Calu3 (cell line): Measurements from ENCODE around the gene TNRC6A. TPM values are rescaled to one million over a fixed set of nuclear protein-coding genes. Genes with fewer than 3 reads are reported as not detected.
A peak's percentile ranks its signal among the peaks of the same experiment; 100 is the strongest.

ENCODE experiments used
- BruUV-seq: library from RNA; stranded (reverse); fragments of 400-500 nt; replicated peaks from 2 replicates; lab custom pipeline; 2021; lab: Mats Ljungman, UMichigan
- CTCF ChIA-PET: fragments of 300-600 bp; sonication (Branson Sonifier 250); formaldehyde crosslinking; loops from one replicate; lab custom pipeline; 2022; ENCODE audit warnings: antibody characterized with exemption; lab: Charles Lee
- DNase-seq: peaks from one replicate; pipeline ENCODE4 v3.0.0; 2022
- H3K27ac Mint-ChIP-seq: one replicate; pipeline ENCODE4 v1.8.0; 2022; ENCODE audit warnings: mixed read lengths; ENCODE audit not compliant: unreplicated experiment
- H3K27me3 Mint-ChIP-seq: one replicate; pipeline ENCODE4 v1.8.0; 2022; ENCODE audit warnings: mixed read lengths; ENCODE audit not compliant: unreplicated experiment
- H3K36me3 Mint-ChIP-seq: one replicate; pipeline ENCODE4 v1.8.0; 2022; ENCODE audit warnings: mild to moderate bottlenecking, moderate library complexity, mixed read lengths; ENCODE audit not compliant: insufficient read depth, unreplicated experiment
- H3K4me1 Mint-ChIP-seq: one replicate; pipeline ENCODE4 v1.8.0; 2022; ENCODE audit warnings: mild to moderate bottlenecking, low read depth, mixed read lengths; ENCODE audit not compliant: unreplicated experiment
- H3K4me3 Mint-ChIP-seq: one replicate; pipeline ENCODE4 v1.8.0; 2022; ENCODE audit warnings: mild to moderate bottlenecking, low read depth, moderate library complexity, mixed read lengths; ENCODE audit not compliant: unreplicated experiment
- H3K9me3 Mint-ChIP-seq: one replicate; pipeline ENCODE4 v1.8.0; 2022; ENCODE audit warnings: low read depth, mixed read lengths; ENCODE audit not compliant: unreplicated experiment
- intact Hi-C: fragments of 100-400 bp; cut with micrococcal nuclease; formaldehyde crosslinking; loops from one replicate; pipeline ENCODE4 v1.10.0; 2022; ENCODE audit not compliant: unreplicated experiment
- total RNA-seq: library from RNA; stranded (reverse); gene quantifications from 2 replicates; pipeline ENCODE4 v1.2.3, GENCODE V29; 2022
- TF ChIP-seq, protein P1 (sequence below): fragments of 200-600 bp; IDR thresholded peaks from one replicate; pipeline ENCODE4 v1.8.0; 2022; ENCODE audit warnings: antibody characterized with exemption; ENCODE audit not compliant: unreplicated experiment

The TNRC6A gene
- total RNA-seq, 1 experiment from 2014 or later: 60.1 TPM

DNA sequence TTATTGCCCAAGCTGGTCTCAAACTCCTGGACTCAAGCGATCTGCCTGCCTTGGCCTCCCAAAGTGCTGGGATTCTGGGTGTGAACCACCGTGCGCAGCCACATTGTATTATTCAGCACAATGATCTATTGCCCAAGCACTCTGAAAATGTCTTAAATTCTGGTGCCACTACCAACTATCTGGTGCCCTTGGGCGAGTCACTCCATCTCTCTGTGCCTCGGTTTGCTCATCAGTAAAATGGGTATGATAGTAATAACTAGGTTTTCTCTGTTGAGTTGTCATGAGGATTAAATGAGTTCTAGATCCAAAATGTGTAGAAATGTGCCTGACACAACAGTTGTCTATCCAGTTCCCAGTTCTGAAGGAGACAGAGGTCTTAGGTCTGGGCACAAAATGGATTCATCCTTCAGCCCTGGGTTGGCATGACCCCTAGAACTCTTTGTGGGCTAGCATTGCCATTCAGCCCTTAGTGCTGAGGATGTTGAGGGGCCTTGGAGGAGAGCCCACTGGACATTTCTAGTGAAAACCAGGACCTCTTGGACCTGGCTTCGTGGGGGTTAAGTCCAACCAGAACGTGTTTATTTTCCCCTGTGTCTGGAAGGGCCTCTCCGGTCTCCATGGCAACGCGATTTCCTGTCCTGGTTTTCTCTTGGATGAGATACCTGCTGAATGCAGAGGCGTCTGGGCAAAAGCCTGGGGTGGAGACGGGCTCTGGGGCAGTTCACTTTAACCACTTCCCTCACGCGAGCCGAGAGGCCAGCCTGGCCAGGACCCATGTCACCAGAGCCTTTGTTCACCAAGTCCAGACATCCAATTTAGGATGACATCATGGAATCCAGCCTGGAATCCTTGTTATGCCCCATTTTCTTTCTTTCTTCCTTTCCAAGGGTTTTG lies 43.7 kb upstream of the TNRC6A start:
- BruUV-seq: no TSS peak
- Mint-ChIP-seq H3K4me3 (no peak overlapping the region), H3K36me3 (peaks cover 12% of the 10 kb centered on the region), H3K9me3 (no peaks in the 10 kb centered on the region), H3K27me3 (no peaks in the 10 kb centered on the region), H3K27ac (peak overlapping the region; percentile 80), H3K4me1 (peaks cover 24% of the 10 kb centered on the region)
- DNase-seq: peak; percentile 67
- TF ChIP-seq, protein P1, sequence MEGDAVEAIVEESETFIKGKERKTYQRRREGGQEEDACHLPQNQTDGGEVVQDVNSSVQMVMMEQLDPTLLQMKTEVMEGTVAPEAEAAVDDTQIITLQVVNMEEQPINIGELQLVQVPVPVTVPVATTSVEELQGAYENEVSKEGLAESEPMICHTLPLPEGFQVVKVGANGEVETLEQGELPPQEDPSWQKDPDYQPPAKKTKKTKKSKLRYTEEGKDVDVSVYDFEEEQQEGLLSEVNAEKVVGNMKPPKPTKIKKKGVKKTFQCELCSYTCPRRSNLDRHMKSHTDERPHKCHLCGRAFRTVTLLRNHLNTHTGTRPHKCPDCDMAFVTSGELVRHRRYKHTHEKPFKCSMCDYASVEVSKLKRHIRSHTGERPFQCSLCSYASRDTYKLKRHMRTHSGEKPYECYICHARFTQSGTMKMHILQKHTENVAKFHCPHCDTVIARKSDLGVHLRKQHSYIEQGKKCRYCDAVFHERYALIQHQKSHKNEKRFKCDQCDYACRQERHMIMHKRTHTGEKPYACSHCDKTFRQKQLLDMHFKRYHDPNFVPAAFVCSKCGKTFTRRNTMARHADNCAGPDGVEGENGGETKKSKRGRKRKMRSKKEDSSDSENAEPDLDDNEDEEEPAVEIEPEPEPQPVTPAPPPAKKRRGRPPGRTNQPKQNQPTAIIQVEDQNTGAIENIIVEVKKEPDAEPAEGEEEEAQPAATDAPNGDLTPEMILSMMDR: no peak
- intact Hi-C loops: no loop called here
- CTCF ChIA-PET: no interaction called here

DNA sequence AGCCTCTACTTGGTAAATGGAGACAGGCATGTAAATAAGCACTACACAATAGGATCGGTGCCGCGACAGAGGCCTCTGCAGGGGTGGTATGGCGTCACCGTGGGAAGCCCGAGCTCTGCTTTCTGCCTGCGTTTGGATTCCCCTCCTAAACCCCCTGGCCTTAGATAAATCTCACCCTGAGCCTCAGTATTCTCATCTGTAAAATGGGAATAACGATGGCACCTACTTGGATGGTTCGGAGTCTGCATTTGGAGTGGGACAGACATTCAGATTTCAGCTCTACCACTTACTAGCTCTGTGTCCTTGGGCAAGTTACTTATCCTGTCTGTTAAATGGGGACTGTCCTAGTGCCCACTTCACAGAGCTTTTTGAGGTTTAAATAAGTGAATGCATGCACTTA lies 42.8 kb upstream of the TNRC6A start:
- CTCF ChIA-PET: no interaction called here
- Mint-ChIP-seq H3K4me3 (no peak overlapping the region), H3K27me3 (no peaks in the 10 kb centered on the region), H3K4me1 (peaks cover 17% of the 10 kb centered on the region), H3K9me3 (no peaks in the 10 kb centered on the region), H3K36me3 (peaks cover 12% of the 10 kb centered on the region), H3K27ac (peak overlapping the region; percentile 80)
- intact Hi-C loops: no loop called here
- TF ChIP-seq, protein P1: no peak
- BruUV-seq: no TSS peak
- no peak for DNase-seq

DNA sequence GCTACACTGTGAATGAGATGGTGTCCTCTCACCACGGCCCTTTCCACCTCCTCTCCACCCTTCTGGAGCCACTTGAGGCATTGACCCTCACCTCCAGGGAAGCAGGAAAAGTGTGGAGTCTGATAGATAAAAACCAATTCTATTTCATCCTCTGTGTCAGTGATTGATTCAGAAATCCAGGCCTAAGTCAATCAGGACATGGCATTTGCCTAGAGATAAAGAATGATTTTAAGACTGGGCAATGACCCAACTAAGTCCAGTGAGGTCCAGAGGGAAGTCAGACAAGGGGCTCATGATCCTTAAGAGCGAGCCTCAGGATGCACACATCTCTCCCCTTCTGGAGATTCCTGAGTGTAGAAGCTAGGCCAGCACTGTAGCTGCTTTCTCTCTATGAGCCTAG lies 41.1 kb upstream of the TNRC6A start:
- Mint-ChIP-seq H3K4me1 (peaks cover 10% of the 10 kb centered on the region), H3K27ac (no peak overlapping the region), H3K9me3 (no peaks in the 10 kb centered on the region), H3K27me3 (no peaks in the 10 kb centered on the region), H3K36me3 (peaks cover 12% of the 10 kb centered on the region), H3K4me3 (no peak overlapping the region)
- no TSS peak for BruUV-seq
- TF ChIP-seq, protein P1: no peak
- intact Hi-C loops: loop anchor here (2.0 kb wide), 1 partner anchor 108 kb away; no protein-coding TSS in a partner anchor
- CTCF ChIA-PET: interaction anchor here (0.7 to 1.8 kb wide), 2 partner anchors 108 to 516 kb away, joined by 3 to 4 read pairs; no protein-coding TSS in a partner anchor
- DNase-seq: no peak

DNA sequence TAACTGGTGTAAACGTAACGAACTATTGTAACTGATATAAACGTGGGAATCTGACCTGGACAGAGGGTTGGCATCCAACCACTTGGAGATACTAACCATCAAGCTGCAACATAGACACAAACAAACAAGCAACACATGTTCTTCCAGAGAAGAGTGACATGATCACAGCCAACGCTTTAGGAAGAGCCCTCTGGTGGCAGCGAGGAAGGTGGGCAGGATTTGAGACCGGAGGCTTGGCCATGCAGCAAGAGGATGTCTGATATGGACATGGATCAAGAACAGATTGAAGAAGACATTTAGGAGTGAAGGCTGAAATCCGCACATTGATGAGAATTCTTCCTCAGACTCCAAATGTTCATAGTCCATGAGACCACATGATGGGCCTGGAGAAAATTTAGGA lies 40.3 kb upstream of the TNRC6A start:
- H3K4me1 Mint-ChIP-seq: peaks cover 10% of the 10 kb centered on the region
- TF ChIP-seq, protein P1: peak; percentile 67
- no peaks in the 10 kb centered on the region for H3K9me3 Mint-ChIP-seq
- no peaks in the 10 kb centered on the region for H3K27me3 Mint-ChIP-seq
- intact Hi-C loops: loop anchor here (1.0 to 2.0 kb wide), 2 partner anchors 108 to 121 kb away; no protein-coding TSS in a partner anchor
- no TSS peak for BruUV-seq
- CTCF ChIA-PET: interaction anchor here (1.8 kb wide), 1 partner anchor 109 kb away, joined by 4 read pairs; no protein-coding TSS in a partner anchor
- H3K27ac Mint-ChIP-seq: no peak overlapping the region
- no peak overlapping the region for H3K4me3 Mint-ChIP-seq
- peaks cover 12% of the 10 kb centered on the region for H3K36me3 Mint-ChIP-seq
- peak; percentile 48 for DNase-seq
